ENCODE data around the gene KRTAP5-5. TPM values are rescaled to one million over a fixed set of nuclear protein-coding genes. Genes with fewer than 3 reads are reported as not detected.
"Not testable (repeated sequence)": the region's sequence is repeated elsewhere in the genome, so short reads cannot be mapped to it uniquely, and the experiment has no call there.

Gene KRTAP5-5
- polyA plus RNA-seq, 1 donor (not counting 4 experiments of a cell fraction or from before 2014, with no cell fraction given): not detected

GRCh38 chr11:1645357-1645821 lies 15.8 kb downstream of the KRTAP5-5 start:
- no peaks in the 10 kb centered on the region for H3K79me2 ChIP-seq (ENCODE audit: control insufficient read depth, insufficient read depth, low read length)
- no peak overlapping the region for H2AFZ ChIP-seq (ENCODE audit: control insufficient read depth, low read length)
- H3K9ac ChIP-seq (ENCODE audit: control insufficient read depth, extremely low read depth, insufficient read depth, low read length): no peak overlapping the region
- H3K27ac ChIP-seq (ENCODE audit: control insufficient read depth, insufficient read depth, low read length): no peak overlapping the region
- dilution Hi-C loops (cut with MboI; ENCODE audit: extremely low pct_ligation_motif_present, low sequenced_read_pairs): no loop called here
- H3K36me3 ChIP-seq (ENCODE audit: control insufficient read depth in 2 of 2, extremely low read depth in 1 of 2, insufficient read depth in 2 of 2, low read length in 2 of 2): no peaks in the 10 kb centered on the region
- H4K20me1 ChIP-seq (ENCODE audit: control insufficient read depth, extremely low read depth, insufficient read depth, low read length): peaks cover 1% of the 10 kb centered on the region
- no peak overlapping the region for H3K4me2 ChIP-seq (ENCODE audit: control insufficient read depth, extremely low read depth, insufficient read depth, low read depth, low read length)
- peaks cover 6% of the 10 kb centered on the region for H3K4me1 ChIP-seq (ENCODE audit: control insufficient read depth, extremely low read depth, insufficient read depth, low read length)
- TF ChIP-seq EZH2 (IDR thresholded peaks at IDR 0.05; ENCODE audit: low read length): no peak
- no peak for TF ChIP-seq CTCF (optimal IDR thresholded peaks at IDR 0.05 in 1 of 3, IDR thresholded peaks at IDR 0.05 in 1 of 3, conservative IDR thresholded peaks at IDR 0.05 in 1 of 3; ENCODE audit: extremely low read depth in 1 of 3, insufficient read depth in 2 of 3, low read length in 3 of 3)
- no peak overlapping the region for H3K4me3 ChIP-seq (ENCODE audit: control insufficient read depth in 2 of 3, extremely low read depth in 1 of 3, insufficient read depth in 2 of 3, low read depth in 1 of 3, low read length in 3 of 3)
- H3K9me1 ChIP-seq (ENCODE audit: control insufficient read depth, extremely low read depth, insufficient read depth, low read length): no peaks in the 10 kb centered on the region
- H3K27me3 ChIP-seq (ENCODE audit: control insufficient read depth, extremely low read depth, insufficient read depth, low read length): peaks cover 9% of the 10 kb centered on the region
- H3K9me3 ChIP-seq (ENCODE audit: control insufficient read depth, low read depth, low read length): no peaks in the 10 kb centered on the region
- DNase-seq (ENCODE audit: low read depth, low spot score) (no peak), FAIRE-seq (no peak)

GRCh38 chr11:1646540-1646939 lies 17.0 kb downstream of the KRTAP5-5 start:
- not testable (repeated sequence) for H2AFZ ChIP-seq (ENCODE audit: control insufficient read depth, low read length)
- H3K4me1 ChIP-seq (ENCODE audit: control insufficient read depth, extremely low read depth, insufficient read depth, low read length): peaks cover 12% of the 10 kb centered on the region

More at GRCh38 chr11:1646540-1646939, 17.0 kb downstream of the KRTAP5-5 start:
- H3K4me3 ChIP-seq (ENCODE audit: control insufficient read depth in 2 of 3, extremely low read depth in 1 of 3, insufficient read depth in 2 of 3, low read depth in 1 of 3, low read length in 3 of 3); H3K36me3 ChIP-seq (ENCODE audit: control insufficient read depth in 2 of 2, extremely low read depth in 1 of 2, insufficient read depth in 2 of 2, low read length in 2 of 2); dilution Hi-C loops (cut with MboI; ENCODE audit: extremely low pct_ligation_motif_present, low sequenced_read_pairs); H3K4me2 ChIP-seq (ENCODE audit: control insufficient read depth, extremely low read depth, insufficient read depth, low read depth, low read length); H3K27ac ChIP-seq (ENCODE audit: control insufficient read depth, insufficient read depth, low read length); H3K9me3 ChIP-seq (ENCODE audit: control insufficient read depth, low read depth, low read length); H3K9me1 ChIP-seq (ENCODE audit: control insufficient read depth, extremely low read depth, insufficient read depth, low read length); H3K27me3 ChIP-seq (ENCODE audit: control insufficient read depth, extremely low read depth, insufficient read depth, low read length); DNase-seq (ENCODE audit: low read depth, low spot score); H3K9ac ChIP-seq (ENCODE audit: control insufficient read depth, extremely low read depth, insufficient read depth, low read length); H4K20me1 ChIP-seq (ENCODE audit: control insufficient read depth, extremely low read depth, insufficient read depth, low read length); FAIRE-seq; H3K79me2 ChIP-seq (ENCODE audit: control insufficient read depth, insufficient read depth, low read length): not testable (repeated sequence)
